HUES64 (cell line): Measurements from ENCODE around the gene THSD8.
"Not testable (repeated sequence)": the region's sequence is repeated elsewhere in the genome, so short reads cannot be mapped to it uniquely, and the experiment has no call there.

Experiments
- H3K27ac ChIP-seq: 2 replicates; pipeline ENCODE4 v1.7.0; 2013; ENCODE audit warnings: low read depth, low read length, inconsistent platforms
- H3K27me3 ChIP-seq: 2 replicates; pipeline ENCODE4 v1.6.1; 2013; ENCODE audit warnings: mild to moderate bottlenecking, low read length; ENCODE audit not compliant: insufficient read depth
- H3K36me3 ChIP-seq: 2 replicates; pipeline ENCODE4 v1.6.1; 2013; ENCODE audit warnings: mild to moderate bottlenecking, low read length; ENCODE audit not compliant: insufficient read depth
- H3K4me1 ChIP-seq: 2 replicates; pipeline ENCODE4 v1.6.1; 2013; ENCODE audit warnings: mild to moderate bottlenecking, low read length, moderate library complexity; ENCODE audit not compliant: insufficient read depth
- H3K4me3 ChIP-seq: 2 replicates; pipeline ENCODE4 v1.5.1; 2013; ENCODE audit warnings: mild to moderate bottlenecking, low read length, moderate library complexity
- H3K9ac ChIP-seq: 2 replicates; pipeline ENCODE4 v1.6.1; 2013; ENCODE audit warnings: mild to moderate bottlenecking, low read depth, low read length
- H3K9me3 ChIP-seq: 2 replicates; pipeline ENCODE4 v1.6.1; 2013; ENCODE audit warnings: low read depth, low read length; ENCODE audit not compliant: insufficient read depth
- WGBS: fragments of 150-250, 120-280 bp; methylation state at CpG from one replicate; pipeline ENCODE4 v1.1.7; 2013; ENCODE audit warnings: missing lambda C conversion rate; 5-methylcytosine and 5-hydroxymethylcytosine counted together

The THSD8 gene

DNA sequence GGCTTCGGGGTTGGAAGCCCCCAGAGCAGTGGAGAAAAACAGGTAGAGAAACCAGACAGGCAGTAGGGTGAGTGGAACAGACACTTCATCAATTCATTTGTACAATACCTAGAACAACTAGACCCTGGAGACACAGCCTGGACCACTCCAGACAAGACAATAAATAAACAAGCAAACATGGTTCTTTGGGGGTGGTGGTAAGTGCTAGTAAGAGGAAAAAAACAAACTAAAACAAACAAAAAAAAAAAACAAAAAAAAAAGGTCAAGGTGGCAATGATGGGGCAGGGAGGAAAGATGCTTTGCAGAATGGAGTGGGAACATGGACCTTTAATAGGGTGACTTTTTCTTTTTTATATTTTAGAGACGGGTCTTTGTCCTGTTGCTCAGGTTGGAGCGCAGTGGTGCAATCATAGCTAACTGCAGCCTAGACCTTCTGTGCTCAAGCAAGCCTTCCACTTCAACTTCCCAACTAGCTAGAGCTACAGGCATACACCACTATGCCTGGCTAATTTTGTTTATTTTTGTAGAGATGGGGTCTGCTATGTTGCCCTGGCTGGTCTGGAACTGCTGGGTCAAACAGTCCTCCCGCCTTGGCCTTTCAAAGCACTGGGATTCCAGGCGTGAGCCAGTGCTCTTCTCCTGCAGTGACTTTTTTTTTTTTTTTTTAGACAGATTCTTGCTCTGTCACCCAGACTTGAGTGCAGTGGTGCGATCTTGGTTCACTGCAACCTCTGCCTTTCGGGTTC lies 7.5 kb upstream of the THSD8 start:
- no peaks in the 10 kb centered on the region for H3K9me3 ChIP-seq
- peaks cover 22% of the 10 kb centered on the region for H3K4me1 ChIP-seq
- H3K36me3 ChIP-seq, result peaks cover 13% of the 10 kb centered on the region
- peak overlapping the region; percentile 73 for H3K4me3 ChIP-seq
- peaks cover 28% of the 10 kb centered on the region for H3K27me3 ChIP-seq
- H3K9ac ChIP-seq, result peak overlapping the region; percentile 87
- peak overlapping the region; percentile 93 for H3K27ac ChIP-seq
- 89% methylated on average over 6 of the region's 7 CpGs for WGBS

GRCh38 chr19:12794971-12795381 lies 6.9 kb upstream of the THSD8 start:
- 95% methylated on average over 9 of the region's 9 CpGs for WGBS
- H3K27ac ChIP-seq, result no peak overlapping the region
- H3K4me3 ChIP-seq, result no peak overlapping the region
- H3K9me3 ChIP-seq, result no peaks in the 10 kb centered on the region
- H3K9ac ChIP-seq, result no peak overlapping the region
- H3K27me3 ChIP-seq, result peaks cover 28% of the 10 kb centered on the region
- H3K36me3 ChIP-seq, result peaks cover 19% of the 10 kb centered on the region
- peaks cover 22% of the 10 kb centered on the region for H3K4me1 ChIP-seq

DNA sequence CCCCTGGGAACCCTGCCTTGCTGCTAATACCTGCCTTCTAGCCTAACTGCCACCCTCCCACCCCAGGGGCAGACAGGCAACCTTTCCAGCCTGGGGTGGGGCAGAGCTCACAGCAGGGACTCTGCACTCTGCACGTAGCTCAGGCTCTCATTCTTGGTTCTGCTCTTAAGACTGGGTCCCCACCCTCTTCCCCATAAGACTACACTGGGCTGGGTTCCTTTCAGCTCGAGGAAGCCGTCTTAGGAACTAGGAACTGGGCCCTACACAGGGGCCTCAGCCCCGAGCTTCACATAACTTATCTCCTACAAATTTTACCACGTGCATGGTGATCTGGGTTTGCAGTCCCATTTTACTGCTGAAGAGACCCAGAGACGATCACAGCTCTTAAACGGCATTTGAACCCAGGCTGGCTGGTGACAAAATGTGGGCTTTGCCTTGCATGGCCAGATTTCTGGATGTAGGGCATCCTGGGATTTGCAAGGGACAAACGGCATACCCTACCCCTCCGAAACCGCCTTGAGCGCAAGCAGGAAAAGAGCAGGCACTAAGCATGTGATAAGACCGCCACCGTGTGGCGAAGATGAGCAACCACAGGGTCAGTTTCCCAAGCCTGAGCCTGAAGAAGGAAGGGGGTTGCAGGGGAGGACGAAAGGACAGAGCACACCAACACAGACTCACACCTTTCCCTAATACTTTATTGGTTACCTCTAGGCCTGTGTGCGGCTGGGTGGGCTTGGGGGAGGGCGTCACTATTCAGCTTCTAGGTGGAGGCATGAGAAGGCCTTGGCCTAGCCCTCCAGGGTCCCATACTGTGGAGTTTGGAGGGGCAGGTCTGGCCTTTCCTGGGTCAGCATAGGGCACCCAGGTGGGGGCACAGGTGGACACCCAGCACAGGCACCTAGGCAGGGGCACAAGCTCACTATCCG lies 5.5 kb upstream of the THSD8 start:
- 18% methylated on average over 17 of the region's 18 CpGs for WGBS
- H3K27ac ChIP-seq, result no peak overlapping the region; the same call in 1 of the 2 replicates
- H3K4me3 ChIP-seq, result no peak overlapping the region
- H3K9ac ChIP-seq, result no peak overlapping the region
- peaks cover 16% of the 10 kb centered on the region for H3K27me3 ChIP-seq
- no peaks in the 10 kb centered on the region for H3K9me3 ChIP-seq
- H3K4me1 ChIP-seq, result peaks cover 18% of the 10 kb centered on the region
- peaks cover 26% of the 10 kb centered on the region for H3K36me3 ChIP-seq

DNA sequence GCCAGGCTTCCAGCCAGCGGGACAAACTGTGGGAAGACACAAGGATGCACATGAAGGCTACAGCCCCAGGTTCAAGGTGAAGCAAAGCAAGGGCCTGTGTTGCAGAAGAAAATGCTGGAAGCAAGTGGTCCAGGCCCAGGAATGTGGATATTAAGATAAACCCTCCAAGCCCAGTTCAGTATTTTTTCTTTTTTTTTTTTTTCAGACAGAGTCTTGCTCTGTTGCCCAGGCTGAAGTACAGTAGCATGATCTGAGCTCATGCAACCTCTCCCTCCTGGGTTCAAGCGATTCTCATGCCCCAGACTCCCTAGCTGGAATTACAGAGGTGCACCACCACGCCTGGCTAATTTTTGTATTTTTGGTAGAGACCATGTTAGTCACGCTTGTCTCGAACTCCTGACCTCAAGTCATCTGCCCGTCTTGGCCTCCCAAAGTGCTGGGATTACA lies 4.7 kb upstream of the THSD8 start:
- Histone ChIP-seq H3K27me3 (peaks cover 10% of the 10 kb centered on the region), H3K9me3 (no peaks in the 10 kb centered on the region), H3K4me1 (peaks cover 18% of the 10 kb centered on the region), H3K36me3 (peaks cover 26% of the 10 kb centered on the region), H3K27ac (no peak overlapping the region), H3K4me3 (no peak overlapping the region), H3K9ac (no peak overlapping the region)
- 97% methylated on average over 6 of the region's 6 CpGs for WGBS

- not testable (repeated sequence) for H3K9me3 ChIP-seq, H3K27me3 ChIP-seq, H3K27ac ChIP-seq, H3K4me3 ChIP-seq, H3K9ac ChIP-seq
- 93% methylated on average over 7 of the region's 7 CpGs for WGBS
- H3K36me3 ChIP-seq, result peaks cover 26% of the 10 kb centered on the region
- H3K4me1 ChIP-seq, result peaks cover 18% of the 10 kb centered on the region
These were observed 4.3 kb upstream of the THSD8 start for GRCh38 chr19:12797607-12798006.

DNA sequence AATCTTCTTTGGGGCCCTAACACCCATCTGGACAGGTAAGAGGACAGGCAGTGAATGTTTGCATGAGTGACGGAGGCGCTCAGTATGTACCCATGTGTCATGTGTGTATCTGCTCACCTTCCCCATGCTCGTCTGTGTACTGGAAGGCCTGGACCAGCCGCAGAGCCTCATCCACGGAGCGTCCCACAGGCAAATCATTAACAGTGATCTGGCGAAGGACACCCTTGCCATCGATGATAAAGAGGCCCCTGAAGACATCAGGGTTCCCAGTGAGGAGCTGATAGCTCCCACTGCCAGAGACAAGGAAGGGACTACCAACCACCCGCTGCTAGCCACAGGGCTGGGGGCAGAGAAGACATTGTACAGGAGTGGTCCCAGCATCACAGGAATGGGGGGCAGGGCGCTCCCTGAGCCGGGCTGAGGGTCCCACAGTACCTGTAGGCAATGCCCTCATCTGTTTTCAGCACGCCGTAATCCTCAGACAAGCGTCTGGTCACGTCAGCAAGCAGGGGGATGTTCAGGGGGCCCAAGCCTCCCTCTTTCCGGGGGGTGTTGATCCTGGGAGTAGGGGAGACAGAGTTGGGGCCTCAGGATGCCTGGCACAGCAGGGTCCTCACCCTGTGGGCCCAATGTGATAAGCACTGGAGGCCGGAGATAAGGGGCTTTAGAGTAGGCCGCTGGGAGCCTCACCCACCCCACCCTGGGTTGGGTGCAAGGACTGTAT lies 2.0 kb upstream of the THSD8 start:
- no peak overlapping the region for H3K27ac ChIP-seq
- no peak overlapping the region for H3K9ac ChIP-seq
- H3K4me3 ChIP-seq, result peak overlapping the region; percentile 77; the same call in 1 of the 2 replicates

DNA sequence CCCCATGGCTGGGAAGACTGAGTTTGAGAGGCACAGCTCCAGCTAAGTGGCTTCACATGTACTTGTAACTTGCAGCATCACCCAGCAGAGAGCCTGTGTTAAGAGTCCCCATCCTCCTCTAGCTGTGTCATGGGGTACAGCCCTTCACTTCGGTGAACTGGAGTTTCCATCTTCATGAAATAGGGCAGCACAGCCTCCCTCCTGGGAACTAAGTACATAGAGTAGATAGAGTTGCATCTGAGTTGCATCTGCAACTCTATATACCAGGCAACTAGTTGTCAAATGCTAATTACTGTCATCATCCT lies 1.5 kb upstream of the THSD8 start:
- H3K36me3 ChIP-seq, result peaks cover 26% of the 10 kb centered on the region
- peak overlapping the region; percentile 81; the same call in 1 of the 2 replicates for H3K9ac ChIP-seq
- 89% methylated on average over 1 of the region's 1 CpG for WGBS
- H3K27me3 ChIP-seq, result peaks cover 10% of the 10 kb centered on the region; the same call in 1 of the 2 replicates
- H3K4me3 ChIP-seq, result peak overlapping the region; percentile 77
- H3K9me3 ChIP-seq, result no peaks in the 10 kb centered on the region
- peaks cover 13% of the 10 kb centered on the region for H3K4me1 ChIP-seq
- H3K27ac ChIP-seq, result no peak overlapping the region

More for the DNA sequence above, 2.0 kb upstream of the THSD8 start:
- Histone ChIP-seq H3K36me3 (peaks cover 26% of the 10 kb centered on the region), H3K9me3 (no peaks in the 10 kb centered on the region), H3K27me3 (peaks cover 10% of the 10 kb centered on the region; the same call in 1 of the 2 replicates), H3K4me1 (peaks cover 13% of the 10 kb centered on the region)
- WGBS, result 96% methylated on average over 18 of the region's 18 CpGs

- Histone ChIP-seq H3K36me3 (peaks cover 26% of the 10 kb centered on the region), H3K4me1 (peaks cover 10% of the 10 kb centered on the region), H3K9me3 (no peaks in the 10 kb centered on the region), H3K9ac (peak overlapping the region; percentile 81), H3K27me3 (peaks cover 10% of the 10 kb centered on the region; the same call in 1 of the 2 replicates), H3K27ac (peak overlapping the region; percentile 51; the same call in 1 of the 2 replicates), H3K4me3 (peak overlapping the region; percentile 77)
- WGBS, result 4% methylated on average over 38 of the region's 38 CpGs
These were observed 875 bp upstream of the THSD8 start for GRCh38 chr19:12800923-12801465.

DNA sequence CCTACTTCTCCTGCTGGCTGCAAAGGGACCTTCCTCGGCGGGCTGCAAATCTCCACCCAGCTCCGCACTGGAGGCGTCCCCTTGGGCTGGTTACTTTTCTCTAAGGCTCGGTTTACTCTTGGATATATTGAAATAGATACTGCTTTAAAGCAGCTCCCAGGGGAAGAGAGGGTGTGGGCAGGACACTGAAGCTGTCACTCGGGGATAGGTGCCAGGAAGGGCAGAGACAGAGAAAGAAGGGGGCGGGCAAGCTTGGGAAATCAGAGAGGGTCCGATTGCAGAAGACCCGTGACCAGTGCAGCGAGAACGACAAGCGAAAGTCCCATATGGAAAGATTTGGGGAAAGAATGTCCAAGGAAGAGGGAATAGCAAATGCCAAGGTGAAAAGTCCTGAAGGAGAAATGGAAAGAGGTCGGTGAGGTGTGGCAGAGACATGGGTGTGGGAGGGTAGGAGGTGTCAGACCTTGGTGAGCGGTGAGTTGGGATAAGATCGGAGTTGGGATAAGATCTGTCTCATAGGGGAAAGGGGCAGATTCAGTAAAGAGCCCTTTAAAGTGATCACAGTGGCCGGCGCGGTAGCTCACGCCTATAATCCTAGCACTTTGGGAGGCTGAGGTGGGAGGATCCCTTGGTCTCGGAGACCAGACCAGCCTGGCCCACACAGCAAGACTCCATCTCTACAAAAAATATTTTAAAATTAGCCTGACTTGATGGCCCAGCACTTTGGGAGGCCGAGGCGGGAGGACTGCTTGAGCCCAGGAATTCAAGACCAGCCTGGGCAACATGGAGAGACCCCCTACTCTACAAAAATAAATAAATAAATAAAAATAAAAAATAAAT lies 618 bp downstream of the THSD8 start:
- Histone ChIP-seq H3K27ac (no peak overlapping the region), H3K4me1 (peaks cover 5% of the 10 kb centered on the region; the same call in 1 of the 2 replicates), H3K4me3 (peak overlapping the region; percentile 77), H3K27me3 (peaks cover 10% of the 10 kb centered on the region; the same call in 1 of the 2 replicates), H3K9me3 (no peaks in the 10 kb centered on the region), H3K9ac (no peak overlapping the region), H3K36me3 (peaks cover 19% of the 10 kb centered on the region)
- WGBS, result 49% methylated on average over 22 of the region's 22 CpGs

DNA sequence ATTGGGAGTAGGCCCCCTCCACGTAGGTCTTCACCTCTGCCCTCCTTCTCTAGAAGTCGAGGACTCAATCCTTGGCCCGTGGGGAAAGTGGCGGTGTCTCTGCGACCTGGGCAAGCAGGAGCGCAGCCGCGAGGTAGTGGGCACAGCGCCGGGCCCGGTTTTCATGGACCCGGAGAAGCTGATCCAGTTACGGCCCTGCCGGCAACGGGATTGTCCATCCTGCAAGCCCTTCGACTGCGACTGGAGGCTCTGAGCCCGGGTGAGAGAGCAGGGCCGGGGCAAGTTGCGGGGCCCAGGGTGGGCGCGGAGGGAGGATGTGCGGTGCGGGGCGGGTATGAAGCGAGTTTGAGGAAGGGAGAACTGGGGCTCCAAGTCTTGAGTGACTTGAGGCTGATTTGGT lies 2.2 kb downstream of the THSD8 start:
- WGBS, result 92% methylated on average over 26 of the region's 26 CpGs
- H3K4me3 ChIP-seq, result no peak overlapping the region
- H3K36me3 ChIP-seq, result peaks cover 27% of the 10 kb centered on the region
- H3K4me1 ChIP-seq, result peaks cover 5% of the 10 kb centered on the region; the same call in 1 of the 2 replicates
- no peaks in the 10 kb centered on the region for H3K9me3 ChIP-seq
- H3K9ac ChIP-seq, result no peak overlapping the region
- H3K27ac ChIP-seq, result no peak overlapping the region
- peaks cover 10% of the 10 kb centered on the region; the same call in 1 of the 2 replicates for H3K27me3 ChIP-seq
